ENCODE measurements around the gene PCID2.

Gene PCID2

DNA sequence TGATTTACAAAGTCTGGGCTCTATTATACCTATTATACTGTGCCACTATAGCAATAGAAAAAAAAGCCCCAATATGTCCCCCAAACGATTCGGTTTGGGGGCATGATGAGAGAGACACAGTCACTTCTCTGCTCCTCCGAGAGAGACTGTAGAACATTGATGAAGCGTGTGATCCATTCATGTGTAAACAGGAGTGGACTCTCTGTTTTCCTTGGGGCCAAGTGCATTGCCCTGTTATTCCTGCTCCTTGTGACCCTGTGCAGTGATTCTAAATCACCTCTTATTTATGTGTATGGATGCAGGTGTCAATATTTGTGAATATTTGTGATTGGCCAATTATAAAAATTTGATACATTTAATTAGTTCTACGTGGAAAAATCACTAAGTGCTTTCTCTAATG is 68.9 kb downstream of the PCID2 start:
- Histone ChIP-seq H3F3A (ENCODE audit: insufficient read depth, low read length) (no peaks in the 10 kb centered on the region), H3K27me3 (replicated peaks; ENCODE audit: insufficient read depth, low read length) (peaks cover 71% of the 10 kb centered on the region), H3K9me2 (replicated peaks; ENCODE audit: insufficient read depth, low read length) (no peaks in the 10 kb centered on the region), H3K4me3 (ENCODE audit: low read length) (no peak overlapping the region), H3K79me2 (ENCODE audit: low read length) (no peaks in the 10 kb centered on the region), H3K36me3 (replicated peaks; ENCODE audit: insufficient read depth, low read length) (no peaks in the 10 kb centered on the region), H4K20me1 (ENCODE audit: insufficient read depth, low read length) (no peaks in the 10 kb centered on the region), H3K4me1 (ENCODE audit: low read length) (no peaks in the 10 kb centered on the region), H2AFZ (ENCODE audit: low read length) (peak overlapping the region; percentile 30; the same call in 1 of the 2 replicates), H3K27ac (ENCODE audit: low read length) (peak overlapping the region; percentile 14; the same call in 1 of the 2 replicates), H3K4me2 (ENCODE audit: low read depth, low read length) (0 out of 2 replicates have a peak overlapping the region, but pooled peaks have one; percentile 5), H3K9me3 (replicated peaks; ENCODE audit: insufficient read depth, low read length) (no peaks in the 10 kb centered on the region), H3K9ac (ENCODE audit: low read length) (no peak overlapping the region)
- no peak for DNase-seq
- TF ChIP-seq EZH2 (optimal IDR thresholded peaks at IDR 0.05; ENCODE audit: low read depth, low read length) (no peak), EZH2phosphoT487 (IDR thresholded peaks at IDR 0.05; ENCODE audit: low read length) (no peak)
- TF ChIP-seq, protein P1, sequence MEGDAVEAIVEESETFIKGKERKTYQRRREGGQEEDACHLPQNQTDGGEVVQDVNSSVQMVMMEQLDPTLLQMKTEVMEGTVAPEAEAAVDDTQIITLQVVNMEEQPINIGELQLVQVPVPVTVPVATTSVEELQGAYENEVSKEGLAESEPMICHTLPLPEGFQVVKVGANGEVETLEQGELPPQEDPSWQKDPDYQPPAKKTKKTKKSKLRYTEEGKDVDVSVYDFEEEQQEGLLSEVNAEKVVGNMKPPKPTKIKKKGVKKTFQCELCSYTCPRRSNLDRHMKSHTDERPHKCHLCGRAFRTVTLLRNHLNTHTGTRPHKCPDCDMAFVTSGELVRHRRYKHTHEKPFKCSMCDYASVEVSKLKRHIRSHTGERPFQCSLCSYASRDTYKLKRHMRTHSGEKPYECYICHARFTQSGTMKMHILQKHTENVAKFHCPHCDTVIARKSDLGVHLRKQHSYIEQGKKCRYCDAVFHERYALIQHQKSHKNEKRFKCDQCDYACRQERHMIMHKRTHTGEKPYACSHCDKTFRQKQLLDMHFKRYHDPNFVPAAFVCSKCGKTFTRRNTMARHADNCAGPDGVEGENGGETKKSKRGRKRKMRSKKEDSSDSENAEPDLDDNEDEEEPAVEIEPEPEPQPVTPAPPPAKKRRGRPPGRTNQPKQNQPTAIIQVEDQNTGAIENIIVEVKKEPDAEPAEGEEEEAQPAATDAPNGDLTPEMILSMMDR (IDR thresholded peaks at IDR 0.05; ENCODE audit: low read length), result no peak

DNA sequence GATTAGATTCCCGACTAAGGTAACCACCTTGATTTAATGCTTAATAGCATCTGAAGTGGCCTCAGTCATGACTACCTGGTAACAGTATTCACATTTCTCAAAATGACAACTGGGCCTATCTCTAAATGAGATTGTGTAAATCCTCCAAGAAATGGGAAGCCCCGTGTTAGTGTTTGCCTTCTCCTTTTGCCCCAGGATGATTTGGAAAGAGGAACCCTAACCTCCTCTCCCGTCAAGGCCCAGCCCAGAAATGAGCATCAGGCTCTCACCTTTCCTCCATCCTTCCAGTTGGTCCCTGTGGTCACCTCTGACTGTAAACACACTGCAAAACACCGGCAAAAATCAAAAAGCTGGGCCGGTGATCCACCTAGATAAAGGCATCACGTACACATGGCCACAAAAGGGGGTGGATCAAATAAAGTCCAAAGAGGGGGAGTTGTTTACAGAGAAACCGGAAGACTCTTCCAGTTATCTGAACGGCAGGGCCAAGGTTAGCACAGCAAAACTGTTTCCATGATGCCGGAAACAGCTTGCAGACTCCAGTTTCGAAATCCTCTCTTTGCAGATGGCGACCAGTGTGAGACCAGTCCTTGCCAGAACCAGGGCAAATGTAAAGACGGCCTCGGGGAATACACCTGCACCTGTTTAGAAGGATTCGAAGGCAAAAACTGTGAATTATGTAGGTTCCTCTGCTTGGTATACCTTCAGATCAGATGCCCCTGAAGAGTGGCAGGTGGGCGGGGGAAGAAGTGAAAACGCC is 69.5 kb downstream of the PCID2 start:
- H3K27me3 ChIP-seq (replicated peaks; ENCODE audit: insufficient read depth, low read length), result peaks cover 71% of the 10 kb centered on the region
- no peak overlapping the region for H3K4me3 ChIP-seq (ENCODE audit: low read length)
- H3K9ac ChIP-seq (ENCODE audit: low read length), result no peak overlapping the region
- peak overlapping the region; percentile 14; the same call in 1 of the 2 replicates for H3K27ac ChIP-seq (ENCODE audit: low read length)
- H3F3A ChIP-seq (ENCODE audit: insufficient read depth, low read length), result no peaks in the 10 kb centered on the region
- H3K9me3 ChIP-seq (replicated peaks; ENCODE audit: insufficient read depth, low read length), result no peaks in the 10 kb centered on the region
- peak overlapping the region; percentile 10; the same call in 1 of the 2 replicates for H3K4me2 ChIP-seq (ENCODE audit: low read depth, low read length)
- TF ChIP-seq EZH2phosphoT487 (IDR thresholded peaks at IDR 0.05; ENCODE audit: low read length) (no peak), EZH2 (optimal IDR thresholded peaks at IDR 0.05; ENCODE audit: low read depth, low read length) (no peak)
- TF ChIP-seq, protein P1 (IDR thresholded peaks at IDR 0.05; ENCODE audit: low read length), result no peak
- H3K36me3 ChIP-seq (replicated peaks; ENCODE audit: insufficient read depth, low read length), result no peaks in the 10 kb centered on the region
- H3K79me2 ChIP-seq (ENCODE audit: low read length), result no peaks in the 10 kb centered on the region
- peak; percentile 45 for DNase-seq
- H3K4me1 ChIP-seq (ENCODE audit: low read length), result no peaks in the 10 kb centered on the region
- no peaks in the 10 kb centered on the region for H3K9me2 ChIP-seq (replicated peaks; ENCODE audit: insufficient read depth, low read length)
- peak overlapping the region; percentile 30 for H2AFZ ChIP-seq (ENCODE audit: low read length)
- no peaks in the 10 kb centered on the region for H4K20me1 ChIP-seq (ENCODE audit: insufficient read depth, low read length)

DNA sequence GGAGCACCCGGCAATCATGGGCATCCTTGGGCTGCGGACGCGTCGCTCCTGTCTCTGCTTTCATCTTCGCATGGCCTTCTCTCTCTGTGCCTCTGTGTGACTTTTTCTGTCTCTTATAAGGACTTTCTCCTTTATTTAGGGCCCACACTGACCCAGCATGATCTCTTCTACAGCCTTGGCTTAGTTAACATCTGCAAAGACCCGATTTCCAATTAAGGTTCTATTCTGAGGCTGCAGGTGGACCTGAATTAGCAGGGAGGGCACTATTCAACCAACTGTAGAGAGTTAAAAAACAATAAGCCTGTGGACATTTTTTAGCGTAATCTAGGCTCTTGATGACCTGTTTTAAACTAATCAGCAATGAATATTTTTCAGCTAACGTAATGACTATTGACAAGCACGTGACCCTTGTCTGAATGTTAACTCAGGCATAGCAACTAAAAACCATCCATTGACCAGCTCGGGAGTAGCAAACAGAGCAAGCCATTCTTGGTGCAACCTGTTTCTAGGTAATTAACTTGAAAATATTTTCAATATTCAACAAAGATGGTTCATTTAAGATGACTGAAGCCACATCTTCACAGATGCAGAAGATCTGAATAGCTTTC is 70.7 kb downstream of the PCID2 start:
- no peaks in the 10 kb centered on the region for H3F3A ChIP-seq (ENCODE audit: insufficient read depth, low read length)
- peaks cover 70% of the 10 kb centered on the region for H3K27me3 ChIP-seq (replicated peaks; ENCODE audit: insufficient read depth, low read length)
- H3K4me2 ChIP-seq (ENCODE audit: low read depth, low read length), result no peak overlapping the region
- no peak overlapping the region for H3K4me3 ChIP-seq (ENCODE audit: low read length)
- no peaks in the 10 kb centered on the region for H4K20me1 ChIP-seq (ENCODE audit: insufficient read depth, low read length)
- no peaks in the 10 kb centered on the region for H3K36me3 ChIP-seq (replicated peaks; ENCODE audit: insufficient read depth, low read length)
- no peaks in the 10 kb centered on the region for H3K79me2 ChIP-seq (ENCODE audit: low read length)
- no peak for DNase-seq
- H3K9me3 ChIP-seq (replicated peaks; ENCODE audit: insufficient read depth, low read length), result no peaks in the 10 kb centered on the region
- H3K4me1 ChIP-seq (ENCODE audit: low read length), result no peaks in the 10 kb centered on the region
- no peak overlapping the region for H3K27ac ChIP-seq (ENCODE audit: low read length)
- no peaks in the 10 kb centered on the region for H3K9me2 ChIP-seq (replicated peaks; ENCODE audit: insufficient read depth, low read length)
- no peak overlapping the region for H2AFZ ChIP-seq (ENCODE audit: low read length)
- TF ChIP-seq EZH2 (optimal IDR thresholded peaks at IDR 0.05; ENCODE audit: low read depth, low read length), result no peak
- TF ChIP-seq EZH2phosphoT487 (IDR thresholded peaks at IDR 0.05; ENCODE audit: low read length), result no peak
- TF ChIP-seq, protein P1 (IDR thresholded peaks at IDR 0.05; ENCODE audit: low read length), result no peak
- no peak overlapping the region for H3K9ac ChIP-seq (ENCODE audit: low read length)

Data from MM.1S (cell line).